H9 (cell line): ENCODE data around the gene OSGIN1. TPM values are rescaled to one million over a fixed set of nuclear protein-coding genes. Genes with fewer than 3 reads are reported as not detected.
A peak's percentile ranks its signal among the peaks of the same experiment; 100 is the strongest.

Source experiments
- DNase-seq: peaks from one replicate; pipeline ENCODE4 v3.0.0-alpha.2; 2017
- H2AFZ ChIP-seq: one replicate; pipeline ENCODE4 v1.6.1; 2013; ENCODE audit warnings: mild to moderate bottlenecking, low read length, control low read depth, moderate library complexity
- H2AK5ac ChIP-seq: 2 replicates; pipeline ENCODE4 v1.6.1; 2013; ENCODE audit warnings: low read length, control low read depth, mixed read lengths; ENCODE audit not compliant: insufficient read length
- H2BK120ac ChIP-seq: one replicate; pipeline ENCODE4 v1.6.1; 2013; ENCODE audit warnings: low read depth, mild to moderate bottlenecking, low read length, control low read depth, inconsistent platforms; ENCODE audit not compliant: poor library complexity, severe bottlenecking
- H2BK12ac ChIP-seq: 2 replicates; pipeline ENCODE4 v1.6.1; 2013; ENCODE audit warnings: low read length, control low read depth, mixed read lengths, low read depth; ENCODE audit not compliant: insufficient read length
- H2BK15ac ChIP-seq: 2 replicates; pipeline ENCODE4 v1.6.1; 2013; ENCODE audit warnings: low read depth, low read length, control low read depth
- H2BK20ac ChIP-seq: one replicate; pipeline ENCODE4 v1.6.1; 2013; ENCODE audit warnings: low read depth, mild to moderate bottlenecking, low read length, control low read depth, inconsistent platforms; ENCODE audit not compliant: poor library complexity, severe bottlenecking
- H2BK5ac ChIP-seq: 2 replicates; pipeline ENCODE4 v1.6.1; 2013; ENCODE audit warnings: low read length, control low read depth, mixed read lengths; ENCODE audit not compliant: insufficient read length
- H3K14ac ChIP-seq: 2 replicates; pipeline ENCODE4 v1.6.1; 2013; ENCODE audit warnings: low read length, control low read depth; ENCODE audit not compliant: insufficient read depth
- H3K18ac ChIP-seq: 2 replicates; pipeline ENCODE4 v1.6.1; 2013; ENCODE audit warnings: low read depth, mild to moderate bottlenecking, mixed read lengths, low read length, control low read depth; ENCODE audit not compliant: insufficient read length
- H3K23ac ChIP-seq: 2 replicates; pipeline ENCODE4 v1.6.1; 2013; ENCODE audit warnings: low read length, control low read depth, mixed read lengths, low read depth; ENCODE audit not compliant: insufficient read length
- H3K23me2 ChIP-seq: 2 replicates; pipeline ENCODE4 v1.6.1; 2013; ENCODE audit warnings: low read depth, mild to moderate bottlenecking, mixed read lengths, low read length, control low read depth; ENCODE audit not compliant: insufficient read length, poor library complexity, severe bottlenecking
- H3K27ac ChIP-seq: 2 replicates; pipeline ENCODE4 v1.5.1; 2013; ENCODE audit warnings: low read length, control low read depth, mixed read lengths, low read depth; ENCODE audit not compliant: insufficient read length
- H3K27me3 ChIP-seq: 2 replicates; pipeline ENCODE4 v1.6.1; 2013; ENCODE audit warnings: low read length, control low read depth, inconsistent platforms; ENCODE audit not compliant: insufficient read depth
- H3K4ac ChIP-seq: 2 replicates; pipeline ENCODE4 v1.6.1; 2013; ENCODE audit warnings: low read depth, mild to moderate bottlenecking, control low read depth, inconsistent platforms, low read length, moderate library complexity
- H3K4me1 ChIP-seq: 2 replicates; pipeline ENCODE4 v1.6.1; 2013; ENCODE audit warnings: low read length, control low read depth, inconsistent platforms; ENCODE audit not compliant: insufficient read depth
- H3K4me2 ChIP-seq: 2 replicates; pipeline ENCODE4 v1.6.1; 2013; ENCODE audit warnings: low read length, control low read depth, mixed read lengths; ENCODE audit not compliant: insufficient read length, insufficient read depth
- H3K56ac ChIP-seq: 2 replicates; pipeline ENCODE4 v1.6.1; 2013; ENCODE audit warnings: low read depth, mild to moderate bottlenecking, mixed read lengths, low read length, control low read depth; ENCODE audit not compliant: insufficient read length
- H3K79me1 ChIP-seq: 2 replicates; pipeline ENCODE4 v1.6.1; 2013; ENCODE audit warnings: low read depth, mild to moderate bottlenecking, moderate library complexity, low read length, control low read depth, inconsistent platforms; ENCODE audit not compliant: insufficient read depth, poor library complexity, severe bottlenecking
- H3K79me2 ChIP-seq: 2 replicates; pipeline ENCODE4 v1.6.1; 2013; ENCODE audit warnings: low read length, control low read depth, inconsistent platforms; ENCODE audit not compliant: insufficient read depth
- H3K9ac ChIP-seq: 2 replicates; pipeline ENCODE4 v1.6.1; 2013; ENCODE audit warnings: low read length, control low read depth, mixed read lengths; ENCODE audit not compliant: insufficient read length; ENCODE audit errors: extremely low read depth
- H3K9me3 ChIP-seq: one replicate; pipeline ENCODE4 v1.6.1; 2013; ENCODE audit warnings: low read depth, low read length, inconsistent platforms; ENCODE audit not compliant: control insufficient read depth
- H3T11ph ChIP-seq: one replicate; pipeline ENCODE4 v1.6.1; 2013; ENCODE audit warnings: mild to moderate bottlenecking, low read length, control low read depth, inconsistent platforms
- H4K20me1 ChIP-seq: one replicate; pipeline ENCODE4 v1.6.1; 2013; ENCODE audit not compliant: control insufficient read depth, insufficient read length, insufficient read depth
- H4K5ac ChIP-seq: 2 replicates; pipeline ENCODE4 v1.6.1; 2013; ENCODE audit warnings: low read depth, mild to moderate bottlenecking, mixed read lengths, low read length, control low read depth; ENCODE audit not compliant: insufficient read length
- H4K8ac ChIP-seq: replicated peaks from 2 replicates; pipeline ENCODE4 v1.6.1; 2013; ENCODE audit warnings: low read length, control low read depth, mixed read lengths, low read depth; ENCODE audit not compliant: insufficient read length
- H4K91ac ChIP-seq: 2 replicates; pipeline ENCODE4 v1.6.1; 2013; ENCODE audit warnings: low read depth, mild to moderate bottlenecking, moderate library complexity, mixed read lengths, low read length, control low read depth; ENCODE audit not compliant: insufficient read length
- H3K27ac Mint-ChIP-seq, 3 experiments: 2 replicates in 2 of 3; 3 replicates in 1 of 3; pipeline ENCODE4 v1.8.0; 2020 to 2021; ENCODE audit warnings: mixed read lengths in 3 of 3, mild to moderate bottlenecking in 1 of 3, moderate library complexity in 1 of 3
- H3K27me3 Mint-ChIP-seq: 2 replicates; pipeline ENCODE4 v1.8.0; 2021; ENCODE audit warnings: low read depth, mild to moderate bottlenecking, moderate library complexity, mixed read lengths
- H3K36me3 Mint-ChIP-seq, 3 experiments: 2 replicates in 2 of 3; 3 replicates in 1 of 3; pipeline ENCODE4 v1.8.0; 2020 to 2021; ENCODE audit warnings: low read depth in 3 of 3, mixed read lengths in 3 of 3; ENCODE audit not compliant: insufficient read depth in 1 of 3
- H3K4me1 Mint-ChIP-seq, 2 experiments: 2 replicates each; pipeline ENCODE4 v1.8.0; 2020; ENCODE audit warnings: mixed read lengths in 2 of 2
- H3K4me3 Mint-ChIP-seq, 2 experiments: 2 replicates in 1 of 2; 3 replicates in 1 of 2; pipeline ENCODE4 v1.8.0; 2020 to 2021; ENCODE audit warnings: mild to moderate bottlenecking in 2 of 2, mixed read lengths in 2 of 2, moderate library complexity in 1 of 2
- H3K9me3 Mint-ChIP-seq, 2 experiments: 2 replicates in 1 of 2; 3 replicates in 1 of 2; pipeline ENCODE4 v1.8.0; 2020; ENCODE audit warnings: mild to moderate bottlenecking in 2 of 2, mixed read lengths in 2 of 2, moderate library complexity in 1 of 2
- CTCF ChIP-seq: fragments of 200-600 bp; sonication (generic); conservative IDR thresholded peaks from 3 replicates; pipeline ENCODE4 v1.8.0; 2021; ENCODE audit warnings: antibody characterized with exemption, mild to moderate bottlenecking
- WGBS: extraction: QIAGEN DNeasy Blood & Tissue Kit; methylation state at CpG from one replicate; pipeline ENCODE4 v1.1.7; 2013; ENCODE audit warnings: missing lambda C conversion rate, low lambda C conversion rate, mixed read lengths; ENCODE audit not compliant: insufficient read length; ENCODE audit errors: extremely low coverage; 5-methylcytosine and 5-hydroxymethylcytosine counted together
- total RNA-seq: library from RNA; stranded (reverse); gene quantifications from 2 replicates; pipeline ENCODE4 v1.2.1, GENCODE V29; 2021

OSGIN1 gene
- total RNA-seq, 1 experiment from 2014 or later: 0.63 TPM

- no peaks in the 10 kb centered on the region for H4K20me1 ChIP-seq
- no peak overlapping the region for H4K8ac ChIP-seq
- no peaks in the 10 kb centered on the region for H3K4me1 ChIP-seq
- no peak overlapping the region for H3K4ac ChIP-seq
- no peak overlapping the region for H2BK120ac ChIP-seq
- Mint-ChIP-seq H3K9me3 (no peaks in the 10 kb centered on the region), H3K4me1 (peaks cover 5 to 16% of the 10 kb centered on the region in 2 experiments), H3K4me3 (no peak overlapping the region), H3K27ac (peak overlapping the region in 1 of 3 experiments; percentile 5; a peak in 1 of 7 replicates), H3K36me3 (peaks cover 0 to 8% (median 6%) of the 10 kb centered on the region in 3 experiments; a peak in 3 of 7 replicates), H3K27me3 (peaks cover 7% of the 10 kb centered on the region)
- H2AFZ ChIP-seq: no peak overlapping the region
- H3K9ac ChIP-seq: no peak overlapping the region
- no peaks in the 10 kb centered on the region for H3K9me3 ChIP-seq
- H2BK20ac ChIP-seq: no peak overlapping the region
- no peak for TF ChIP-seq CTCF
- H3K56ac ChIP-seq: no peak overlapping the region
- H2BK5ac ChIP-seq: no peak overlapping the region
- H3K18ac ChIP-seq: no peak overlapping the region
- no peak overlapping the region for H3K4me2 ChIP-seq
- no peak overlapping the region for H4K91ac ChIP-seq
- no peak overlapping the region for H3K14ac ChIP-seq
- H4K5ac ChIP-seq: no peak overlapping the region
- no peaks in the 10 kb centered on the region for H3K79me2 ChIP-seq
- H2BK12ac ChIP-seq: no peak overlapping the region
- no peak overlapping the region for H3T11ph ChIP-seq
- H2AK5ac ChIP-seq: no peak overlapping the region
- no peak for DNase-seq
- H3K27ac ChIP-seq: no peak overlapping the region
- H3K79me1 ChIP-seq: no peaks in the 10 kb centered on the region
- no peak overlapping the region for H2BK15ac ChIP-seq
- WGBS: no CpG with 5 or more reads among the region's 12 CpGs
- H3K23me2 ChIP-seq: no peaks in the 10 kb centered on the region
- no peak overlapping the region for H3K23ac ChIP-seq
- H3K27me3 ChIP-seq: no peaks in the 10 kb centered on the region
Observed at GRCh38 chr16:83940119-83940518, 12.9 kb upstream of the OSGIN1 start.
